Measurements from ENCODE around the gene TMCC2.
A peak's percentile ranks its signal among the peaks of the same experiment; 100 is the strongest.

TMCC2 gene

GRCh38 chr1:205217418-205217817, 10.3 kb upstream of the TMCC2 start:
- no peak overlapping the region for H3K4me3 ChIP-seq (ENCODE audit: low read depth, low read length)
- no peak for DNase-seq (ENCODE audit: low read depth, low spot score)
- ChIA-PET CTCF (interaction anchor here (0.8 kb wide), 1 partner anchor 76 kb away, joined by 3 read pairs; no protein-coding TSS in a partner anchor), POLR2A (no interaction called here)
- TF ChIP-seq CTCF (IDR thresholded peaks at IDR 0.05; ENCODE audit: insufficient read depth, low read length, missing control alignments): no peak

- CTCF ChIA-PET: interaction anchor here (1.0 kb wide), 1 partner anchor 53 kb away, joined by 3 read pairs; no protein-coding TSS in a partner anchor
- POLR2A ChIA-PET: interaction anchor here (0.9 kb wide), 1 partner anchor 78 kb away, joined by 4 read pairs; no protein-coding TSS in a partner anchor
- no peak for DNase-seq (ENCODE audit: low read depth, low spot score)
- no peak overlapping the region for H3K4me3 ChIP-seq (ENCODE audit: low read depth, low read length)
- no peak for TF ChIP-seq CTCF (IDR thresholded peaks at IDR 0.05; ENCODE audit: insufficient read depth, low read length, missing control alignments)
These were observed 7.3 kb upstream of the TMCC2 start for GRCh38 chr1:205220421-205220820.

DNA sequence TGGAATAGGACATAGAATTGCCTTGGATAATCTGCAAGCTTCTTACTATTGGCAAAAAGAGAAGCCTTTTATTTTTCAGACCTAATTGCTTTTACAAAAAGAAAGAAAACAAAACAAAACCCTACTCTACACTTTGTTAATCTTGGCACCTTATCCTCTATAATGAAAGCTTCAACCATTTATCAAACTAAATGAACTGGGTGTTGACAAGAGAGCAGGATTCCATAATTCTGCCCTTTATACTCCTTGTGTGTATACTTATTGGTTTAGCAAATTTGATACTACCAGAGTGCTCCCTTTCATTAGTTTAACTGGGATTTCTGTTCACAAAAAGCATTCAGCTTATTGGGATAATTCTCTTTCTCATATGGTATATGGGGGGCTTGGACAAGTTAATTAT, 3.0 kb upstream of the TMCC2 start:
- H3K4me3 ChIP-seq (ENCODE audit: low read depth, low read length): no peak overlapping the region
- TF ChIP-seq CTCF (IDR thresholded peaks at IDR 0.05; ENCODE audit: insufficient read depth, low read length, missing control alignments): no peak
- no peak for DNase-seq (ENCODE audit: low read depth, low spot score)
- ChIA-PET POLR2A (no interaction called here), CTCF (interaction anchor here (1.0 to 1.1 kb wide), 2 partner anchors 83 to 163 kb away, joined by 3 to 4 read pairs; no protein-coding TSS in a partner anchor)

DNA sequence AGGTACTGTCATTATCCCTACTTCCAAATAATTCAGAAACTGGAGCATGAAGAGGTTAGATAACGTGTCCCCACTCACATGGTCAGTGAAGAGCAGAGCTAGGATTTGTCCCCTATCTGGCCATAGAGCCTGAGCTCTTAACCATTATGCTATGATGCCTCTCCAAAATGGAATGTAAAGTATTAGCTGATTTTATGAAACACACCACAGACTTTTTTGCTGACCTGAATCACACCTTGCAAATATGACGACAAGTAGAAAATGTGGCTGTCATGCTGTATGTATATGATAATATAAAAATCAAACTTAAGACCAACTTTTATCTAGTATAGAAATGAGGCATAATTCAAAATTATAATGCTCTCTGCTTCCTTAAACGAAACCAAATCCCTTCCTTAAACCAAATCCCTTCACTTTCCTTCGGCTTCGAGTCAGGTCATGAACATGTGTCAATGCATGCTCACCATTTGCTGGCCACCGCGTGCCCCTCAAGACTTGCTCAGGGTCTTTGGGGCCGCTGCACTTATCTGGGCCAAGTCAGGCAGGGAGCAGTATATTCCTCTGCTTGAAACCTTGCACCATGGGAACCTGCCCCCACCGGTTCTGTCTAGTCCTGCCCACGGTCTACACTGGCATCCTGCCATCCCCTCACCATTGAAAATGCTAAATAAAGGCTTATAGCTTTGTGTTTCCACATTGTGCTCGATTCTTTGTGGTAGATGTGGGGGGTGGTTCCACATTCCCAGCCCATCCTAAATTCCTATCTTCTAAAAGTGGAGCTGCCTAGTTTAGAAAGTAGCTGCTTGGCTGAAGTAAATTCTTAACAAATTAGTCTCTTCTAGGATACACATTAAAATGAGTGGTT, 1.6 kb upstream of the TMCC2 start:
- H3K4me3 ChIP-seq (ENCODE audit: low read depth, low read length): no peak overlapping the region
- ChIA-PET POLR2A (interaction anchor here (0.7 to 1.2 kb wide), 2 partner anchors 15 to 104 kb away, joined by 3 read pairs; partner anchors contain the start of genes DSTYK and RBBP5), CTCF (interaction anchor here (0.8 to 2.9 kb wide), 4 partner anchors 30 to 105 kb away, joined by 3 to 11 read pairs (median 6); partner anchors contain the start of gene RBBP5)
- TF ChIP-seq CTCF (IDR thresholded peaks at IDR 0.05; ENCODE audit: insufficient read depth, low read length, missing control alignments): no peak
- DNase-seq (ENCODE audit: low read depth, low spot score): peak; percentile 47

DNA sequence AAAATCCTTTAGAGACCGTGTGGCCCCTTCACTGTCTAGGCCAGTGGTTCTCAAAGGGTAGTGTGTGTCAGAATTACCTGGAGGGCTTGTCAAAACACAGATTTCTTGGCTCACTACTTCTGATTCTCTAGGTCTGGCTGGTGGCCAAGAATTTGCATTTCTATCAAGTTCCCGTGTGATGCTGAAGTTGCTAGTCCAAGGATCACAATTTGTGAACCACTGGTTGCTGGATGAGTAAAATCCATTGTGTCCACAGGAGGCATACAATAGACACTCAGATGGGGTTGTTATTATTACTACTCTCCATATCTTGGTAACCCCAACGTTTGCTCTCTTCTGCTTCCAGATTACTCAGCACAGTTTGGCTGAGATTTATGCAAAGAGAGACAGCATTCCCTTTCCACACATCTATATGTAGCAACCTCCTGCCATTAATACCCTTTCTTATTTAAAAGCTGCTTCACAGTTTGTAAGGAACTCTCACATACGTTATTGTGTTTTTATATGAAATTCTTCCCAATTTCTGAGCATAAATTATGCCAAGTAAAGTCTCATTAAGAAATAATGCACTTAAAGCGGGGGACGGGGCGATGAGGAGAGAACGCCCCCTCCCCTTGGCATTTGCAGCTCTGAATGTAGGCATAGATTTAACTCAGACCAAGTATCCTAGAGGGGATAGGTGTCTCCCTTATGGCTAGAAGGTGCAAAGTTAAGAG, 720 bp upstream of the TMCC2 start:
- ChIA-PET POLR2A (interaction anchor here (0.7 to 1.1 kb wide), 2 partner anchors 16 to 17 kb away, joined by 3 to 4 read pairs; partner anchors contain the start of gene DSTYK), CTCF (interaction anchor here (1.3 to 4.7 kb wide), 6 partner anchors 19 to 98 kb away, joined by 4 to 37 read pairs (median 14); no protein-coding TSS in a partner anchor)
- H3K4me3 ChIP-seq (ENCODE audit: low read depth, low read length): peak overlapping the region; percentile 73
- no peak for DNase-seq (ENCODE audit: low read depth, low spot score)
- TF ChIP-seq CTCF (IDR thresholded peaks at IDR 0.05; ENCODE audit: insufficient read depth, low read length, missing control alignments): no peak
